C4-2B (cell line): ENCODE data around the gene FLYWCH2.
A peak's percentile ranks its signal among the peaks of the same experiment; 100 is the strongest.

Experiments used
- H3K27ac ChIP-seq: fragments of 450-650 bp; 2 replicates; pipeline ENCODE4 v1.5.1; 2017
- ZFX ChIP-seq: fragments of 450-650 bp; IDR thresholded peaks from 2 replicates; pipeline ENCODE4 v1.6.1; 2017
- TF ChIP-seq, protein P1 (sequence below): fragments of 450-650 bp; conservative IDR thresholded peaks from 2 replicates; pipeline ENCODE4 v1.5.1; 2017; ENCODE audit warnings: mild to moderate bottlenecking

Gene FLYWCH2

DNA sequence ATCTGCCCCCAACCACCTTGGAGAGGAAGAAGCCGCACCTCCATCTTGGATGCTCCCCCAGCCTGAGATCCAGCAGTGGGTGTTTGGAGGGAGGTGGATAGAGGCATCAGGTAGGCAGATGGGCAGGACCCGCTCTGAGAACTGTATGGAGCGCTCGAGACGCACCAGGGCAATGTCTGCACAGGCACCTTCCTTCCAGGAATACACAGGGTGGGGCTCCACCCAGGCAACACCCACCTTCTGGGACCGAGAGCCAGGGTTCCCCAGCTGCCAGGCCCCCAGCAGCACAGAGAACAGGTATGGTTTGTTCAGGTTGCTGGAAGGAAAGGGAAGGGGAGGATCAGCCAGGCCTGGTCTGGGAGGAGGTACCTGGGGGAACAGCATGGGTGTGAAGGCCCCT lies 27.5 kb upstream of the FLYWCH2 start:
- no peak overlapping the region for H3K27ac ChIP-seq
- TF ChIP-seq, protein P1, sequence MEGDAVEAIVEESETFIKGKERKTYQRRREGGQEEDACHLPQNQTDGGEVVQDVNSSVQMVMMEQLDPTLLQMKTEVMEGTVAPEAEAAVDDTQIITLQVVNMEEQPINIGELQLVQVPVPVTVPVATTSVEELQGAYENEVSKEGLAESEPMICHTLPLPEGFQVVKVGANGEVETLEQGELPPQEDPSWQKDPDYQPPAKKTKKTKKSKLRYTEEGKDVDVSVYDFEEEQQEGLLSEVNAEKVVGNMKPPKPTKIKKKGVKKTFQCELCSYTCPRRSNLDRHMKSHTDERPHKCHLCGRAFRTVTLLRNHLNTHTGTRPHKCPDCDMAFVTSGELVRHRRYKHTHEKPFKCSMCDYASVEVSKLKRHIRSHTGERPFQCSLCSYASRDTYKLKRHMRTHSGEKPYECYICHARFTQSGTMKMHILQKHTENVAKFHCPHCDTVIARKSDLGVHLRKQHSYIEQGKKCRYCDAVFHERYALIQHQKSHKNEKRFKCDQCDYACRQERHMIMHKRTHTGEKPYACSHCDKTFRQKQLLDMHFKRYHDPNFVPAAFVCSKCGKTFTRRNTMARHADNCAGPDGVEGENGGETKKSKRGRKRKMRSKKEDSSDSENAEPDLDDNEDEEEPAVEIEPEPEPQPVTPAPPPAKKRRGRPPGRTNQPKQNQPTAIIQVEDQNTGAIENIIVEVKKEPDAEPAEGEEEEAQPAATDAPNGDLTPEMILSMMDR: no peak
- no peak for TF ChIP-seq ZFX

DNA sequence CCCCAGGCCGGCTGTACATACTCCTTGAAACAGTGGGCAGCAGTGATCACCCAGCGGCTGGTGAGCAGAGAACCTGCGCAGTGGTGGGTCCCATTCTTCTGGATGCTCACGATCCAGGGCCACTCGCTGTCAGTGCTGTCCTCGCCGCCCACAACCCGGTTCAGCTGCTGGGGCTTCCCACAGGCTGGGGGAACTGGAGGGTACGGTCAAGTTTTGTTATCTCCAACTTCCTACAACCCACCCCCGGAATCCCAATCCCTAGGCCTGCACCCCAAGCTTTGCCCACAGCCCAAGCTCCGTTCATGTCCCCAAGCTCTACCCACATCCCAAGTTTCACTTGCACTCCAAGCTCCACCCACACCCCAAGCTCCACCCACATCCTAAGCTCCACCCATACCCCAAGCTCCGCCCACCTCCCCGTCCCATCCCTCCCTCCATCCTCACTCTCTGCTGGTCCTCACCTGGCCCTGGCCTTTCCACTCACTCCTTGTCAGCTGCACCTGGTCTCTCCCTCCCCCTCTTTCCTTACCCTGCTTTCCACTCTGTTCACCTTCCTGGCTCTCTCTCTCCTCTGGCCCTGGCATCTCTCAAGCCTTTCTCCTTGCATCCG lies 26.8 kb upstream of the FLYWCH2 start:
- TF ChIP-seq ZFX: no peak
- TF ChIP-seq, protein P1: no peak
- H3K27ac ChIP-seq: no peak overlapping the region

DNA sequence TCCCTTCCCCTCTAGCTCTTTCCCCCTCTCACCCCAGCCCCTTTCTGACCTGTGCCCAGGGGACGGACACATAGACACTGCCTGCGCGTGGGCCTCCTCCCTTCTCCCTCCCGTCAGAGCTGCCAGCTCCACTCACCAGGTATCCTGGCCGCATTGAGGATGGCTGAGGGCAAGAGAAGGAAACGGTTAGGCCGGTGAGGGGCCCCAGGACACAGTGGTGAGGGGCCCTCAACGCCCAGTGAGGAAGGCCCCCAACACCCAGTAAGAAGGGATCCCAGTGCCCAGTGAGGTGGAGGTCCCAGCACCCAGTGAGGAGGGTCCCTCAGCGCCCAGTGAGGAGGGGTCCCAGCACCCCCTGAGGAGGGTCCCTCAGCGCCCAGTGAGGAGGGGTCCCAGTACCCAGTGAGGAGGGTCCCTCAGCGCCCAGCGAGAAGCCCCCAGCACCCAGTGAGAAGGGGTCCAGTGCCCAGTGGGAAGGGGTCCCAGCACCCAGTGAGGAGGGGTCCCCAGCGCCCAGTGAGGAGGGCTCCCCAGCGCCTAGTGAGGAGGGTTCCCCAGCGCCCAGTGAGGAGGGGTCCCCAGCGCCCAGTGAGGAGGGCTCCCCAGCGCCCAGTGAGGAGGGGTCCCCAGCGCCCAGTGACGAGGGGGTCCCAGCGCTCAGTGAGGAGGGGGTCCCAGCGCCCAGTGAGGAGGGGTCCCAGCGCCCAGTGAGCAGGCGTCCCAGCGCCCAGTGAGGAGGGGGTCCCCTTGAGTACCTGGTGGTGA lies 26.1 kb upstream of the FLYWCH2 start:
- TF ChIP-seq, protein P1: no peak
- TF ChIP-seq ZFX: no peak
- peak overlapping the region; percentile 63 for H3K27ac ChIP-seq

DNA sequence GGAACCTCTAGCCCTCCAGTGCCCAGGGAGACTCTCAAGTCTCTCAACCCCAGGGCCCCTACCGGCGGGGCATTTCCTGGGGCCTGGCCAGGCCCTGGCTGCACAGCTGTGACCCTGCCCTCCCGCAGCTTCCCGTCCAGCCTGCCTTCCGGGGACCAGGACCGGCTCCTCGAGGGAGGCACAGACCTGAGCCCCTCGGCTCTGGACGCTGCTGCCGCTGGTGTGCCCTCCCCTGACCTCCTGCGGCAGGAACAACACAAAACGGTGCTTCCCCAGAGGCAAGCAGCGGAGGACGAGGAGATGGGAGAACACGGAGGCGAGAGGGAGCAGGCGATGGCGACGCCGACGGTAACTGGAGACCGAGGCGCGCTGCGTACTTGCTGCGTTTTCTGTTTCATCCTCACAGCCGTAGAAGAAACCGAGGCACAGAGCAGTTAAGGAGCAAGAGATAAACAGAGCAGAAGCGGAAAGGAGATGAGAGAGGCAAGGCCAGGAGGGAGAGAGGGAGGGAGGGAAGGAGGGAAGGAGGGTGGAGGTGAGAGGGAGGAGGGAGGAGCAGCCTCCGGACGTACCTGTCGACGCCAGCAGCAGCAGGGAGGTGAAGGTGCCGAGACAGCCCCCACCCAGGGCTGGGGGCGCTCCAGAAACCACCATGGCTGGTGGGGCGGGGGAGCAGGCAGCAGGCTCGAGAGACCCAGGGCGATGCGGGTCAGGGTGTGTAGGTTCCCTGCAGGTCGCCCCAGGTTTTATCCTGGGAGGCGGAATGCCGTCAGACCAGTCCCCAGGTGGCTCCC lies 25.4 kb upstream of the FLYWCH2 start, which contains the start of gene PRSS22:
TSS of gene PRSS22 (minus strand) at position 720 of the 794 bp plus-strand sequence. CDS start at position 654, 66 bp downstream.
- no peak for TF ChIP-seq ZFX
- TF ChIP-seq, protein P1: no peak

DNA sequence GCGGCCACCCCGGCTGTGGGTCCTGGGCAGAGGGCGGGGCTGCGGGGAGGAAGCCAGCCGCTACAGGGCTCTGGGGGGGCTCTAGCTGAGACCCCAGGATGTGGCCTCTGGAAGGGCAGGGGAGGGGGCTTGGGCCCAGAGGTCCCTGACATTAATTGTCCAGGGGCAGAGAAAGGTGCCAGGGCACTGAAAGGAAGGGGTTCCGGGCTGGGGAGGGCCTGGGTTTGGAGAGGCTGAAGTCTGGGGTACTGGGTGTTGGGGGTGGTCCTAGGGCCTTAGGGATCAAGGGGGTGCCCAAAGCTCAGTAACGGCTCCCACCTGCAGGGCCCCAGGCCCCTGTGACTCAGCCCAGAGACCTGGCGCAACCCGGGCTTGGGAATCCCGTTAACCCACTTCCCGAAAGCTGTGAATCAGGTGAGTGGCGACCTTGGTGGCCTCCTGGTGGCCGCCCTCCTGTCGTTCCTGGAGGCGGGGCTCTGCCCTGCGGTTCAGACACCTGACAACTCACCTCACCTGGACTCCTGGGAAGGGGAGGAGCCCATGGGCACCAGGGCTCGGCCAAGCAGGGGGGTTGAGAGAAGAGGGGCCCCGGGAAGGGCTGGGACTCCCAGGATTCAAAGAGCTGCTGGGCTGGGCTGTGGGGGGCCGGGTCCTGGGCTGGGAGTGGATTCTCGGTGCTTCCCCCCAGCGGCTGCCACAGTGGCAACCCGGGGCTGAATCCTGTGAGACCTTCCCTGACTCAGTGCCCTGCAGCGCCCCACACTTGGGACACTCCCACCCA lies 24.6 kb upstream of the FLYWCH2 start:
- TF ChIP-seq ZFX: no peak
- TF ChIP-seq, protein P1: peak; percentile 38
- H3K27ac ChIP-seq: peak overlapping the region; percentile 63

More for the DNA sequence above, 25.4 kb upstream of the FLYWCH2 start, which contains the start of gene PRSS22:
- H3K27ac ChIP-seq: peak within 1 kb of the TSS; percentile 63

DNA sequence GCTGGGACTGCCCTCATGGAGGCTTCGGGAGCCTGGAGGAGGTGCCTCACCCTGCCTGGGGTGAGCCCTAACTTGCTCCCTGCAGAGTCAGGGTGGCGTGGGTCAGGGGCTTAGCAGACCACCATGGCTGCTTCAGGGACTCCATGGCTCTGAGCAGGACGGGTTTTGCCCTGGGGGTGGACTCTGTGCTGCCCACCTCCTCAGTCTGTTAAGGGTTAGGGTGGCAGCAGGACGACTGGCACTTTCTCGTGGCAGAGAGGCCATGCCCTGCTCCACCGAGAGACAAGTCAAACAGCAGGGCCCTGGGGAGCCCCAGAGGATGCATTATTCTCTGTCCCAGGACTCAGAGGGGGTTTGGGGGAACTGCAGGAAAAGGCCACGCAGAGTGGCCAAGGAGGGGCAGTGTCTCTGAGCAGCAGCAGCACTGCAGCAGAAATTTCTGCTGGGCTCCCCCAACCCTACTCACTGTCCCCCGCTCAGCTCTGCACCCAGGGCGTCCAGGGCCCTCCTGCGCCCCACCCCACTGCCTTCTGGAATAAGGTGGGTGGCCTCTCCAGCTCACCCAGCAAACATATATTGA lies 23.2 kb upstream of the FLYWCH2 start:
- H3K27ac ChIP-seq: no peak overlapping the region
- no peak for TF ChIP-seq ZFX
- TF ChIP-seq, protein P1: no peak
